Erythroblast (primary cell): ENCODE data around the gene ITPRIP.

Experiments
- GATA1 ChIP-seq: IDR thresholded peaks from 2 replicates; pipeline ENCODE4 v1.6.1; 2011; ENCODE audit warnings: low read depth, mild to moderate bottlenecking, control low read depth, low read length, moderate library complexity
- POLR2A ChIP-seq: IDR thresholded peaks from 2 replicates; pipeline ENCODE4 v1.6.1; 2011; ENCODE audit warnings: mild to moderate bottlenecking, low read length

DNA sequence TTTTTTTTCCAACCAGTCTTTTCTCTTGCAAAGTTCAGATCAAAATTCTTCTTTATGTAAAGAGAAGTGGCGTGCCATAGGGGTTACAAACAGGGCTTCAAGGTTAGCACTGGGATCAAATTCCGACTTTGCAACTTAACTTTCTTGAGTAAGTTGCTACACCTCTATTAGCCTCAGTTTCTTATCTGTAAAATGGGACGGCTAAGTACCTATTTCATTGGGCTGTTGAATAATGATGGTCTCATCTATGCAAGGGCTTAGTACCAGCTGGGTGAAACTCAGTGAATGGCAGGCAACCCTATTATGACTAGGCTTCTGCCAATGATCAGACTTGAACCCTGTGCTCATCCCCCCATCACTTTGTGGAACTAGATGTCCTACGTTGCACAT lies 33.9 kb downstream of the ITPRIP start:
- TF ChIP-seq POLR2A (no peak), GATA1 (no peak)
